ENCODE results near the gene C9orf72. TPM values are rescaled to one million over a fixed set of nuclear protein-coding genes. Genes with fewer than 3 reads are reported as not detected.
"Not testable (repeated sequence)": the region's sequence is repeated elsewhere in the genome, so short reads cannot be mapped to it uniquely, and the experiment has no call there.

The C9orf72 gene
- total RNA-seq, 2 experiments from 2014 or later = 10.2 TPM

DNA sequence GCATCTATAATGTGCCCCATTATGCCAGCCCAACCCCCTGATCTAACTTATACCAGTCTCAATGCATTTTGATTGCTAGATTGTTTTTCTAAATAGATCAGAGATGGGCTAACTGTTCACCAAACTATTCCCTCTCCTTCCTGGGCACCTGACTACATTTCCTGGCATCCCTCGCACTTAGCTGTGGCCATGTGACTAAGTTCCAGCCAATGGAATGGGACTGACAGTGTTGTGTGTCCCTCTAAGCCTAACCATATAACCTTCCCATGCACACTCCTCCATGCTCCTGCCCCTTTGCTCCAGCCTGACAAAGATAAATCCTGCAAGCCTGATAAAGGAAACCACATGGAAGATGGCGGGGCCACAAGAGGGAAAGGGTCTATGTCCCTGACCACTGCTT lies 61.5 kb downstream of the C9orf72 start:
- POLR2A ChIA-PET = no interaction called here
- H3K4me3 Mint-ChIP-seq = no peak overlapping the region
- DNase-seq = no peak
- H3K9me3 Mint-ChIP-seq (ENCODE audit: low read depth) = no peaks in the 10 kb centered on the region
- H3K27ac Mint-ChIP-seq = no peak overlapping the region
- CTCF ChIA-PET = interaction anchor here (1.0 to 1.3 kb wide), 2 partner anchors 9 to 179 kb away, joined by 3 to 4 read pairs; no protein-coding TSS in a partner anchor
- H3K4me1 Mint-ChIP-seq = peaks cover 2% of the 10 kb centered on the region
- intact Hi-C loops (cut with DNase I, micrococcal nuclease) = no loop called here
- H3K27me3 Mint-ChIP-seq = no peaks in the 10 kb centered on the region
- no peak for ATAC-seq
- H3K36me3 Mint-ChIP-seq (ENCODE audit: low read depth) = no peaks in the 10 kb centered on the region

DNA sequence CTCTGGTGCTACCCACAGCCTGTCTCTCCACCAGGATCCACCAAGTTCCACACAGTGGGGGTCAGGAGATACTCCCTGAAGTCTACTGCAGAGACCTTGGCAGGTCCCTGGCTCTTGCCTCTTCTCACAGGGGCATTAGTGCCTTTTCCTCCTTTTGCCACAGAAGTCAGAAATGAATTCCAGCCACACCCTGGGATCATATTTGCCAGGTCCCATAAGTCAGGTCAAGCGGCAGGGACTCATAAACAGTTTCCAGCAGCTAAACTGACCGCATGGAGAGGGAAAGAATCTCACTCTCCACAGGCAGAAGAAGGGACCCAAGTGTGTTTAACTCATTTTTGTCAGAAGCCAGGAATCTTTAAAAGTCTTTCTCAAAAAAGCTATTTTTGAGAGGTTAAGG lies 62.5 kb downstream of the C9orf72 start:
- CTCF ChIA-PET = interaction anchor here (1.3 kb wide), 1 partner anchor 178 kb away, joined by 4 read pairs; no protein-coding TSS in a partner anchor
- ATAC-seq = no peak
- H3K4me3 Mint-ChIP-seq = no peak overlapping the region
- POLR2A ChIA-PET = no interaction called here
- H3K27me3 Mint-ChIP-seq = no peaks in the 10 kb centered on the region
- no peaks in the 10 kb centered on the region for H3K9me3 Mint-ChIP-seq (ENCODE audit: low read depth)
- DNase-seq = no peak
- intact Hi-C loops (cut with DNase I, micrococcal nuclease) = no loop called here
- H3K27ac Mint-ChIP-seq = no peak overlapping the region
- peaks cover 9% of the 10 kb centered on the region for H3K4me1 Mint-ChIP-seq
- no peaks in the 10 kb centered on the region for H3K36me3 Mint-ChIP-seq (ENCODE audit: low read depth)

DNA sequence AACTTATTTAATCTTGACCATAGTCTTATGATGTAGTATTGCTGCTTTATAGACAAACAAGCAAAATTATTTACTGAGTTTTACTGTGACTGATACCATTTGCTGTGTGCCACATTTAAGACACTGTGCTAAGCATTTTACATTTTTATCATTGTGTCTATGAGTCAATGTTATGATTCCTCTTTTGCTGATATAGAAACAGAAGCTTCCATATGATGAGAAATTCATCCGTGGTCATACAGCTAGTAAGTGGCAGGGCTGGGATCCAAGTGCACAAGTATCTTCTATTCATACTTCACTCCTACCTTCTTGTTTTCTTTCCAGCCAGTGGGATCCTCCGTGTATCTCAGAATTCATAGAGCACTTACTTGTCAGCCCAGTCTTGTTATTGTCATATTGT lies 66.3 kb downstream of the C9orf72 start:
- no peaks in the 10 kb centered on the region for H3K27me3 Mint-ChIP-seq
- no peaks in the 10 kb centered on the region for H3K9me3 Mint-ChIP-seq (ENCODE audit: low read depth)
- no peak for DNase-seq
- ATAC-seq = no peak
- H3K27ac Mint-ChIP-seq = no peak overlapping the region
- intact Hi-C loops (cut with DNase I, micrococcal nuclease) = no loop called here
- H3K4me3 Mint-ChIP-seq = no peak overlapping the region
- H3K36me3 Mint-ChIP-seq (ENCODE audit: low read depth) = no peaks in the 10 kb centered on the region
- peaks cover 14% of the 10 kb centered on the region for H3K4me1 Mint-ChIP-seq
- POLR2A ChIA-PET = no interaction called here
- CTCF ChIA-PET = interaction anchor here (0.6 kb wide), 1 partner anchor 22 kb away, joined by 3 read pairs; no protein-coding TSS in a partner anchor

GRCh38 chr9:27505744-27506161 lies 67.5 kb downstream of the C9orf72 start:
- POLR2A ChIA-PET = no interaction called here
- no peak overlapping the region for H3K27ac Mint-ChIP-seq
- ATAC-seq = peak; percentile 84
- intact Hi-C loops (cut with DNase I, micrococcal nuclease) = loop anchor here in 1 of 2 experiments (2.0 kb wide), 2 partner anchors 67 to 139 kb away; partner anchors contain the start of gene C9orf72
- H3K9me3 Mint-ChIP-seq (ENCODE audit: low read depth) = peaks cover 2% of the 10 kb centered on the region
- peaks cover 2% of the 10 kb centered on the region for H3K36me3 Mint-ChIP-seq (ENCODE audit: low read depth)
- CTCF ChIA-PET = interaction anchor here (0.6 to 1.6 kb wide), 2 partner anchors 18 to 22 kb away, joined by 3 read pairs; no protein-coding TSS in a partner anchor
- H3K27me3 Mint-ChIP-seq = peaks cover 2% of the 10 kb centered on the region
- peak; percentile 46 for DNase-seq
- H3K4me3 Mint-ChIP-seq = no peak overlapping the region
- H3K4me1 Mint-ChIP-seq = peaks cover 21% of the 10 kb centered on the region

DNA sequence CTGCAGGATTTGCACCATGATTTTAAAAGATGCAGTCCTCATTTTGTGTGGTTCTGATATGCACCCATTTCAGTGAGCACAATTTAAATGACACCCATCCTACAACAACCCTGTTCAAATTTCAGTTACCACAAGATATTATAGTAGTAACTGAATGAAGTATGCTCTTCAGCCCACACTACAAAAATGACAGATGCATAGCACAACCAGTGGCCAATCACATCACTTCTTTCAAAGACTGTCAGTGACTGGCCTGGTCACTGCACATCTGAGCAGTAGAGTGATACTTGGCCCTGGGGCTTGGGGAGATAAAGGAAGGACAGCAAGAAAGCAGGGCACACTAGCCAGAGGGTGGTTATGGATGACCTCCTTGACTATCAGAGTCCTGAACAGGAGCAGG lies 69.0 kb downstream of the C9orf72 start:
- ATAC-seq (peak; percentile 37), DNase-seq (peak; percentile 9)
- Mint-ChIP-seq H3K36me3 (ENCODE audit: low read depth) (peaks cover 2% of the 10 kb centered on the region), H3K4me3 (no peak overlapping the region), H3K27me3 (peaks cover 2% of the 10 kb centered on the region), H3K9me3 (ENCODE audit: low read depth) (peaks cover 2% of the 10 kb centered on the region), H3K27ac (no peak overlapping the region), H3K4me1 (peaks cover 27% of the 10 kb centered on the region)
- intact Hi-C loops (cut with DNase I, micrococcal nuclease) = loop anchor here in 1 of 2 experiments (2.0 kb wide), 2 partner anchors 69 to 137 kb away; partner anchors contain the start of gene C9orf72
- CTCF ChIA-PET = no interaction called here
- POLR2A ChIA-PET = no interaction called here

GRCh38 chr9:27503623-27504022 lies 69.7 kb downstream of the C9orf72 start:
- Mint-ChIP-seq H3K27me3 (peaks cover 2% of the 10 kb centered on the region), H3K4me1 (peaks cover 30% of the 10 kb centered on the region), H3K4me3 (no peak overlapping the region), H3K9me3 (ENCODE audit: low read depth) (peaks cover 2% of the 10 kb centered on the region), H3K36me3 (ENCODE audit: low read depth) (peaks cover 2% of the 10 kb centered on the region), H3K27ac (no peak overlapping the region)
- intact Hi-C loops (cut with DNase I, micrococcal nuclease) = loop anchor here in 1 of 2 experiments (2.0 kb wide), 2 partner anchors 69 to 137 kb away; partner anchors contain the start of gene C9orf72
- POLR2A ChIA-PET = no interaction called here
- no peak for DNase-seq
- CTCF ChIA-PET = no interaction called here
- ATAC-seq = no peak

GRCh38 chr9:27500902-27501301 lies 72.4 kb downstream of the C9orf72 start:
- POLR2A ChIA-PET, CTCF ChIA-PET: not testable (repeated sequence)

DNA sequence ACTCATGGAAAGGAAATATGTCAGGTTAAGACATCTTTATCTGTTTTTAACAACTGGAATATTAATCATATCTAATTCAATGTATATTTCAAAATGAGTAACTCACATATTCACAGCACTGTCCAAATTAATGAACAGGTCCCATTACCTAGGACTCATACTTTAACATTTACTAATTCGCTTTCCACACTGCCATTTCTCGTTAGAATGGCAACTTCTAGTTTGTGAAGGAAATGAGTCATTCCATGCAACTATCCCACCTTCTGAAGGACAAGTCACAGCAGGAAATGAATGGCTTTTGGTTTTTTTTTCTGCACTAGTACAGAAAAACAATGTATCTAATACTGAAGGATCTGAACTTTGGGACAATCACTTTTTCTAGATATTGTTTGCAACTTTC lies 73.8 kb downstream of the C9orf72 start:
- ChIA-PET POLR2A (no interaction called here), CTCF (interaction anchor here (1.0 kb wide), 1 partner anchor 166 kb away, joined by 3 read pairs; no protein-coding TSS in a partner anchor)
- intact Hi-C loops (cut with DNase I, micrococcal nuclease) = loop anchor here in 1 of 2 experiments (2.0 kb wide), 1 partner anchor 29 kb away; the partner anchor contains the start of gene MOB3B
- no peak for DNase-seq
- Mint-ChIP-seq H3K9me3 (ENCODE audit: low read depth) (peaks cover 2% of the 10 kb centered on the region), H3K4me1 (peaks cover 19% of the 10 kb centered on the region), H3K27ac (no peak overlapping the region), H3K4me3 (no peak overlapping the region), H3K27me3 (peaks cover 2% of the 10 kb centered on the region), H3K36me3 (ENCODE audit: low read depth) (peaks cover 2% of the 10 kb centered on the region)
- peak; percentile 90 for ATAC-seq

More at GRCh38 chr9:27500902-27501301, 72.4 kb downstream of the C9orf72 start:
- ATAC-seq; H3K36me3 Mint-ChIP-seq (ENCODE audit: low read depth); H3K9me3 Mint-ChIP-seq (ENCODE audit: low read depth); H3K27me3 Mint-ChIP-seq; DNase-seq; H3K27ac Mint-ChIP-seq; H3K4me3 Mint-ChIP-seq: not testable (repeated sequence)
- intact Hi-C loops (cut with DNase I, micrococcal nuclease) = loop anchor here in 1 of 2 experiments (2.0 kb wide), 1 partner anchor 134 kb away; no protein-coding TSS in a partner anchor
- H3K4me1 Mint-ChIP-seq = peaks cover 22% of the 10 kb centered on the region

DNA sequence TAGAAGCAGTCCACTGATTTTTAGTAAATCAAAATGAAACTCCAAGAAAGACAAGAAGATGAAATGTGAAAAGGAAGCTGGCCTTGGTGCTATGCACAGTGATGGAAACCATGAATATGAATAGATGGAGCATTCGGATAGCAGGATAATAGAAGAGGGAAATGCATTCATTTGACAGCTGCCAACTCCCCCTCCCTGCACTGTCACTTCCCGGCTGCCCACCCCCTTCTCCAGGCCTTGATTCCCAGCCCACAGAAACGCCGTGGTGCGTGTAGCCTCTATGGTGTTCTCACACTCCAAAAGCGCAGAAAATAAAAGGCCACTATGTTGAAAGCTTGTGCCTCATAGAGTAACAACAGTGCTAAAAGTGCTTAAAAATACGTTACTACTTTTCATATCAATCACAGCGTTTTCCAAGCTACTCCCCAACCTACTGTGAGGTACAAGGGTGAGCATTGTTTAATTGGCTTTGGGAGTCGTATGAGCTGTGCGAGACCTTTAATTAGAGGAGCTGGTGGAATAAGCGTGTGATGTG lies 75.3 kb downstream of the C9orf72 start:
- H3K27ac Mint-ChIP-seq = no peak overlapping the region
- DNase-seq (no peak), ATAC-seq (no peak)
- ChIA-PET CTCF (interaction anchor here (0.6 to 1.5 kb wide), 3 partner anchors 10 to 431 kb away, joined by 3 to 4 read pairs (median 3); no protein-coding TSS in a partner anchor), POLR2A (interaction anchor here (0.6 kb wide), 2 partner anchors 26 to 27 kb away, joined by 3 read pairs; partner anchors contain the start of gene IFNK)
- H3K4me1 Mint-ChIP-seq = peaks cover 16% of the 10 kb centered on the region
- H3K27me3 Mint-ChIP-seq = peaks cover 2% of the 10 kb centered on the region
- H3K36me3 Mint-ChIP-seq (ENCODE audit: low read depth) = peaks cover 2% of the 10 kb centered on the region
- H3K4me3 Mint-ChIP-seq = no peak overlapping the region
- H3K9me3 Mint-ChIP-seq (ENCODE audit: low read depth) = peaks cover 6% of the 10 kb centered on the region
- intact Hi-C loops (cut with DNase I, micrococcal nuclease) = loop anchor here in 1 of 2 experiments (2.0 kb wide), 1 partner anchor 31 kb away; the partner anchor contains the start of gene MOB3B

Other genes with a start within 250 kb of the C9orf72 start
- gene IFNK, start 49.2 kb downstream of the C9orf72 start, total RNA-seq = not detected
- gene MOB3B, start 43.7 kb downstream of the C9orf72 start, total RNA-seq = under 1 TPM; 0.80 to 0.88 TPM